Activated naive CD8-positive, alpha-beta T cell (primary cell): ENCODE data around the gene HCN1.
"Not testable (repeated sequence)": the region's sequence is repeated elsewhere in the genome, so short reads cannot be mapped to it uniquely, and the experiment has no call there.

Experiments used
- H3K27ac Mint-ChIP-seq: one replicate; pipeline ENCODE4 v1.8.0; 2021; ENCODE audit warnings: mixed read lengths
- H3K27me3 Mint-ChIP-seq: one replicate; pipeline ENCODE4 v1.8.0; 2021; ENCODE audit warnings: mixed read lengths
- H3K36me3 Mint-ChIP-seq: one replicate; pipeline ENCODE4 v1.8.0; 2021; ENCODE audit warnings: mixed read lengths
- H3K4me1 Mint-ChIP-seq: one replicate; pipeline ENCODE4 v1.8.0; 2021; ENCODE audit warnings: low read depth, mixed read lengths
- H3K4me3 Mint-ChIP-seq: one replicate; pipeline ENCODE4 v1.8.0; 2021; ENCODE audit warnings: mild to moderate bottlenecking, mixed read lengths
- H3K9me3 Mint-ChIP-seq: one replicate; pipeline ENCODE4 v1.8.0; 2021; ENCODE audit warnings: low read depth, mixed read lengths

HCN1 gene

GRCh38 chr5:45355189-45355992, 340.8 kb downstream of the HCN1 start:
- Mint-ChIP-seq H3K36me3 (no peaks in the 10 kb centered on the region), H3K27ac (no peak overlapping the region), H3K4me1 (no peaks in the 10 kb centered on the region), H3K9me3 (peaks cover 3% of the 10 kb centered on the region), H3K4me3 (no peak overlapping the region), H3K27me3 (no peaks in the 10 kb centered on the region)

- Mint-ChIP-seq H3K27ac (no peak overlapping the region), H3K27me3 (no peaks in the 10 kb centered on the region)
Measured at GRCh38 chr5:45336464-45336863, 359.7 kb downstream of the HCN1 start.

GRCh38 chr5:45335978-45336377, 360.2 kb downstream of the HCN1 start:
- Mint-ChIP-seq H3K36me3 (no peaks in the 10 kb centered on the region), H3K27ac (no peak overlapping the region), H3K4me3 (no peak overlapping the region), H3K9me3 (peaks cover 11% of the 10 kb centered on the region), H3K27me3 (no peaks in the 10 kb centered on the region), H3K4me1 (no peaks in the 10 kb centered on the region)

More at GRCh38 chr5:45336464-45336863, 359.7 kb downstream of the HCN1 start:
- peaks cover 11% of the 10 kb centered on the region for H3K9me3 Mint-ChIP-seq
- no peaks in the 10 kb centered on the region for H3K4me1 Mint-ChIP-seq
- H3K36me3 Mint-ChIP-seq, result no peaks in the 10 kb centered on the region
- no peak overlapping the region for H3K4me3 Mint-ChIP-seq

- H3K9me3 Mint-ChIP-seq, result peaks cover 11% of the 10 kb centered on the region
- no peaks in the 10 kb centered on the region for H3K36me3 Mint-ChIP-seq
- H3K27me3 Mint-ChIP-seq, result no peaks in the 10 kb centered on the region
- no peaks in the 10 kb centered on the region for H3K4me1 Mint-ChIP-seq
- no peak overlapping the region for H3K4me3 Mint-ChIP-seq
- H3K27ac Mint-ChIP-seq, result no peak overlapping the region
Measured at GRCh38 chr5:45335346-45335745, 360.8 kb downstream of the HCN1 start.

- Mint-ChIP-seq H3K9me3 (peaks cover 11% of the 10 kb centered on the region), H3K27ac (no peak overlapping the region), H3K4me1 (no peaks in the 10 kb centered on the region), H3K36me3 (no peaks in the 10 kb centered on the region), H3K27me3 (no peaks in the 10 kb centered on the region), H3K4me3 (no peak overlapping the region)
Measured at GRCh38 chr5:45334939-45335338, 361.2 kb downstream of the HCN1 start.

- not testable (repeated sequence) for H3K4me3 Mint-ChIP-seq, H3K9me3 Mint-ChIP-seq, H3K36me3 Mint-ChIP-seq, H3K27ac Mint-ChIP-seq, H3K4me1 Mint-ChIP-seq, H3K27me3 Mint-ChIP-seq
Measured at GRCh38 chr5:45312627-45313026, 383.6 kb downstream of the HCN1 start.

GRCh38 chr5:45295231-45295630, 400.9 kb downstream of the HCN1 start:
- Mint-ChIP-seq H3K4me1 (no peaks in the 10 kb centered on the region), H3K36me3 (no peaks in the 10 kb centered on the region), H3K27me3 (no peaks in the 10 kb centered on the region), H3K9me3 (peaks cover 10% of the 10 kb centered on the region), H3K27ac (no peak overlapping the region), H3K4me3 (no peak overlapping the region)

GRCh38 chr5:45288746-45289145, 407.4 kb downstream of the HCN1 start:
- Mint-ChIP-seq H3K9me3 (peaks cover 18% of the 10 kb centered on the region), H3K4me1 (no peaks in the 10 kb centered on the region), H3K4me3 (no peak overlapping the region)

GRCh38 chr5:45284436-45284835, 411.7 kb downstream of the HCN1 start:
- H3K27ac Mint-ChIP-seq, result no peak overlapping the region
- peaks cover 14% of the 10 kb centered on the region for H3K9me3 Mint-ChIP-seq
- no peaks in the 10 kb centered on the region for H3K36me3 Mint-ChIP-seq
- H3K4me1 Mint-ChIP-seq, result no peaks in the 10 kb centered on the region
- no peak overlapping the region for H3K4me3 Mint-ChIP-seq
- no peaks in the 10 kb centered on the region for H3K27me3 Mint-ChIP-seq

More at GRCh38 chr5:45288746-45289145, 407.4 kb downstream of the HCN1 start:
- Mint-ChIP-seq H3K27ac (no peak overlapping the region), H3K27me3 (no peaks in the 10 kb centered on the region), H3K36me3 (no peaks in the 10 kb centered on the region)

- no peaks in the 10 kb centered on the region for H3K36me3 Mint-ChIP-seq
- no peaks in the 10 kb centered on the region for H3K4me1 Mint-ChIP-seq
- H3K27ac Mint-ChIP-seq, result no peak overlapping the region
- H3K27me3 Mint-ChIP-seq, result no peaks in the 10 kb centered on the region
- no peak overlapping the region for H3K4me3 Mint-ChIP-seq
- H3K9me3 Mint-ChIP-seq, result peaks cover 17% of the 10 kb centered on the region
Measured at GRCh38 chr5:45281081-45281480, 415.1 kb downstream of the HCN1 start.

- Mint-ChIP-seq H3K4me1 (no peaks in the 10 kb centered on the region), H3K36me3 (no peaks in the 10 kb centered on the region), H3K4me3 (no peak overlapping the region), H3K9me3 (peaks cover 9% of the 10 kb centered on the region), H3K27ac (no peak overlapping the region), H3K27me3 (no peaks in the 10 kb centered on the region)
Measured at GRCh38 chr5:45279109-45279508, 417.1 kb downstream of the HCN1 start.

GRCh38 chr5:45277860-45278259, 418.3 kb downstream of the HCN1 start:
- no peaks in the 10 kb centered on the region for H3K27me3 Mint-ChIP-seq
- H3K9me3 Mint-ChIP-seq, result peaks cover 5% of the 10 kb centered on the region
- H3K27ac Mint-ChIP-seq, result no peak overlapping the region
- no peak overlapping the region for H3K4me3 Mint-ChIP-seq
- no peaks in the 10 kb centered on the region for H3K36me3 Mint-ChIP-seq
- no peaks in the 10 kb centered on the region for H3K4me1 Mint-ChIP-seq

- Mint-ChIP-seq H3K27ac (no peak overlapping the region), H3K36me3 (no peaks in the 10 kb centered on the region), H3K4me3 (no peak overlapping the region)
Measured at GRCh38 chr5:45274241-45274640, 421.9 kb downstream of the HCN1 start.

GRCh38 chr5:45271626-45272025, 424.6 kb downstream of the HCN1 start:
- H3K27ac Mint-ChIP-seq, result no peak overlapping the region
- no peak overlapping the region for H3K4me3 Mint-ChIP-seq
- H3K4me1 Mint-ChIP-seq, result no peaks in the 10 kb centered on the region
- no peaks in the 10 kb centered on the region for H3K36me3 Mint-ChIP-seq
- H3K27me3 Mint-ChIP-seq, result no peaks in the 10 kb centered on the region
- peaks cover 3% of the 10 kb centered on the region for H3K9me3 Mint-ChIP-seq

More at GRCh38 chr5:45274241-45274640, 421.9 kb downstream of the HCN1 start:
- H3K27me3 Mint-ChIP-seq, result no peaks in the 10 kb centered on the region
- H3K9me3 Mint-ChIP-seq, result peaks cover 5% of the 10 kb centered on the region
- no peaks in the 10 kb centered on the region for H3K4me1 Mint-ChIP-seq

- Mint-ChIP-seq H3K27me3 (no peaks in the 10 kb centered on the region), H3K9me3 (peaks cover 6% of the 10 kb centered on the region), H3K4me1 (no peaks in the 10 kb centered on the region), H3K4me3 (no peak overlapping the region), H3K27ac (no peak overlapping the region), H3K36me3 (no peaks in the 10 kb centered on the region)
Measured at GRCh38 chr5:45264447-45264846, 431.7 kb downstream of the HCN1 start.

- Mint-ChIP-seq H3K4me3 (no peak overlapping the region), H3K9me3 (peaks cover 4% of the 10 kb centered on the region)
Measured at GRCh38 chr5:45262061-45262590, 434.1 kb downstream of the HCN1 start.

More at GRCh38 chr5:45262061-45262590, 434.1 kb downstream of the HCN1 start:
- H3K27me3 Mint-ChIP-seq, result no peaks in the 10 kb centered on the region
- H3K4me1 Mint-ChIP-seq, result no peaks in the 10 kb centered on the region
- no peaks in the 10 kb centered on the region for H3K36me3 Mint-ChIP-seq
- H3K27ac Mint-ChIP-seq, result no peak overlapping the region
